NCI-H2107 treated with DMSO at 0.1 percent for 48 hours (cell line): ENCODE measurements around the gene CORO1A.
"Not testable (repeated sequence)": the region's sequence is repeated elsewhere in the genome, so short reads cannot be mapped to it uniquely, and the experiment has no call there.

Experiments used
- DNase-seq: peaks from one replicate; lab custom pipeline; 2025; ENCODE audit not compliant: unreplicated experiment; lab: John Stamatoyannopoulos, UW

The CORO1A gene

GRCh38 chr16:30169416-30169815 is 14.0 kb upstream of the CORO1A start:
- DNase-seq, result not testable (repeated sequence)

GRCh38 chr16:30170145-30170544 is 13.3 kb upstream of the CORO1A start:
- not testable (repeated sequence) for DNase-seq

- no peak for DNase-seq
These were observed 10.3 kb upstream of the CORO1A start for GRCh38 chr16:30173054-30173453.

GRCh38 chr16:30176876-30177275 is 6.5 kb upstream of the CORO1A start:
- DNase-seq, result not testable (repeated sequence)

- no peak for DNase-seq
These were observed 4.2 kb upstream of the CORO1A start for GRCh38 chr16:30179195-30179594.

- no peak for DNase-seq
These were observed 3.5 kb upstream of the CORO1A start for GRCh38 chr16:30179931-30180330.

- DNase-seq, result no peak
These were observed 2.7 kb upstream of the CORO1A start for GRCh38 chr16:30180741-30181140.

- peak; percentile 25 for DNase-seq
These were observed 891 bp downstream of the CORO1A start for GRCh38 chr16:30184096-30184890.

- DNase-seq, result no peak
These were observed 1.7 kb downstream of the CORO1A start for GRCh38 chr16:30184891-30185682.

GRCh38 chr16:30185683-30186421 is 2.5 kb downstream of the CORO1A start:
- DNase-seq, result no peak

GRCh38 chr16:30186444-30186781 is 3.0 kb downstream of the CORO1A start:
- DNase-seq, result no peak

- DNase-seq, result no peak
These were observed 3.6 kb downstream of the CORO1A start for GRCh38 chr16:30186782-30187555.

GRCh38 chr16:30187556-30187865 is 4.1 kb downstream of the CORO1A start:
- DNase-seq, result no peak

GRCh38 chr16:30187971-30188561 is 4.7 kb downstream of the CORO1A start:
- no peak for DNase-seq

GRCh38 chr16:30191158-30191557 is 7.8 kb downstream of the CORO1A start:
- DNase-seq, result not testable (repeated sequence)

GRCh38 chr16:30193098-30193497 is 9.7 kb downstream of the CORO1A start:
- not testable (repeated sequence) for DNase-seq

GRCh38 chr16:30193615-30194014 is 10.2 kb downstream of the CORO1A start, which contains the start of the genes BOLA2B and SLX1A:
Gene BOLA2B (minus strand): TSS chr16:30193666. CDS start chr16:30193595, 71 bp downstream.
Gene SLX1A (plus strand): TSS chr16:30193875. CDS start chr16:30194085, 210 bp downstream.
- not testable (repeated sequence) for DNase-seq

- not testable (repeated sequence) for DNase-seq
These were observed 10.9 kb downstream of the CORO1A start for GRCh38 chr16:30194172-30194925.

GRCh38 chr16:30197001-30197400 is 13.6 kb downstream of the CORO1A start:
- DNase-seq, result not testable (repeated sequence)

- not testable (repeated sequence) for DNase-seq
These were observed 15.6 kb downstream of the CORO1A start, which contains the start of gene SULT1A3 for GRCh38 chr16:30199049-30199448. Gene SULT1A3 (plus strand): TSS chr16:30199255. CDS start chr16:30200729, 1,474 bp downstream.
